GM23338 (cell line): ENCODE measurements around the gene CLIC5.

Experiments
- CREB1 ChIP-seq: fragments of 250-450 bp; sonication (Bioruptor Pico); IDR thresholded peaks from 2 replicates; pipeline ENCODE4 v1.5.0; 2020; ENCODE audit warnings: low read depth, mild to moderate bottlenecking, moderate library complexity
- EZH2 ChIP-seq: fragments of 200-600 bp; sonication (generic); IDR thresholded peaks from one replicate; pipeline ENCODE4 v1.8.0; 2017; ENCODE audit warnings: antibody characterized with exemption, mild to moderate bottlenecking, low read depth; ENCODE audit not compliant: unreplicated experiment
- EZH2phosphoT487 ChIP-seq: fragments of 200-600 bp; sonication (generic); IDR thresholded peaks from one replicate; pipeline ENCODE4 v1.8.1; 2018; ENCODE audit warnings: antibody characterized with exemption; ENCODE audit not compliant: unreplicated experiment
- JUNB ChIP-seq: IDR thresholded peaks from one replicate; pipeline ENCODE4 v1.6.1; 2016; ENCODE audit warnings: antibody characterized with exemption; ENCODE audit not compliant: unreplicated experiment
- POLR2AphosphoS5 ChIP-seq: IDR thresholded peaks from 2 replicates; pipeline ENCODE4 v1.6.1; 2016; ENCODE audit warnings: antibody characterized with exemption, low read depth
- ZNF114 ChIP-seq: fragments of 250-450 bp; sonication (Bioruptor Pico); IDR thresholded peaks from 2 replicates; pipeline ENCODE4 v1.5.0; 2020; ENCODE audit warnings: mild to moderate bottlenecking, moderate library complexity
- ZNF331 ChIP-seq: fragments of 250-450 bp; sonication (Bioruptor Pico); IDR thresholded peaks from 2 replicates; pipeline ENCODE4 v1.5.0; 2020; ENCODE audit warnings: low read depth, mild to moderate bottlenecking, moderate library complexity
- TF ChIP-seq, protein P1 (sequence below): IDR thresholded peaks from one replicate; pipeline ENCODE4 v1.6.1; 2018; ENCODE audit warnings: antibody characterized with exemption; ENCODE audit not compliant: unreplicated experiment
- TF ChIP-seq, protein P2 (sequence below), 2 experiments: fragments of 200-600 bp in 1 of 2; sonication (generic) in 1 of 2; conservative IDR thresholded peaks; 2 replicates each; pipeline versions ENCODE4 v1.5.1 to v1.6.1; 2016 to 2017; ENCODE audit warnings: antibody characterized with exemption in 2 of 2, low read depth in 2 of 2, mild to moderate bottlenecking in 2 of 2, moderate library complexity in 1 of 2
- TF ChIP-seq, protein P3 (sequence below): IDR thresholded peaks from 2 replicates; pipeline ENCODE4 v1.6.1; 2016; ENCODE audit warnings: antibody characterized with exemption

DNA sequence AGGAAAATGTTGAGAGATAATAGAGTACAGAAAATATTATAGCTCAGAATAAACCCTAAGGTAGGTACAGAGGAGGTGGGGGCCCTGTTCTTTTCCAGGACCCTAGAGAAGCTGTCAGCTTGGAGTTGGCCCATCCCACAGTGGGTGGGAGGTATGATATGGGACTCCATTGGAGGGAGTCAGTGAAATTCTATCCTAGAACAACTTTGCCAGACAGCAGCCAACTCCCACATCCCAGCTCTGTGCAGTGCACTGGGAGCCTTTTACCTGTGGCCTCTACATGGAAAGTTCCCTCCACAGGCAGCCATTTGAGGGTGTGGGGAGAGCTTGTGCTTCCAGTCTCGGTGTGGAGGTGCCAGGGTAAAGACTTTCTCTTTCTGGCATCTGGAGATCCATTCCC is 36.8 kb upstream of the CLIC5 start:
- TF ChIP-seq, protein P1, sequence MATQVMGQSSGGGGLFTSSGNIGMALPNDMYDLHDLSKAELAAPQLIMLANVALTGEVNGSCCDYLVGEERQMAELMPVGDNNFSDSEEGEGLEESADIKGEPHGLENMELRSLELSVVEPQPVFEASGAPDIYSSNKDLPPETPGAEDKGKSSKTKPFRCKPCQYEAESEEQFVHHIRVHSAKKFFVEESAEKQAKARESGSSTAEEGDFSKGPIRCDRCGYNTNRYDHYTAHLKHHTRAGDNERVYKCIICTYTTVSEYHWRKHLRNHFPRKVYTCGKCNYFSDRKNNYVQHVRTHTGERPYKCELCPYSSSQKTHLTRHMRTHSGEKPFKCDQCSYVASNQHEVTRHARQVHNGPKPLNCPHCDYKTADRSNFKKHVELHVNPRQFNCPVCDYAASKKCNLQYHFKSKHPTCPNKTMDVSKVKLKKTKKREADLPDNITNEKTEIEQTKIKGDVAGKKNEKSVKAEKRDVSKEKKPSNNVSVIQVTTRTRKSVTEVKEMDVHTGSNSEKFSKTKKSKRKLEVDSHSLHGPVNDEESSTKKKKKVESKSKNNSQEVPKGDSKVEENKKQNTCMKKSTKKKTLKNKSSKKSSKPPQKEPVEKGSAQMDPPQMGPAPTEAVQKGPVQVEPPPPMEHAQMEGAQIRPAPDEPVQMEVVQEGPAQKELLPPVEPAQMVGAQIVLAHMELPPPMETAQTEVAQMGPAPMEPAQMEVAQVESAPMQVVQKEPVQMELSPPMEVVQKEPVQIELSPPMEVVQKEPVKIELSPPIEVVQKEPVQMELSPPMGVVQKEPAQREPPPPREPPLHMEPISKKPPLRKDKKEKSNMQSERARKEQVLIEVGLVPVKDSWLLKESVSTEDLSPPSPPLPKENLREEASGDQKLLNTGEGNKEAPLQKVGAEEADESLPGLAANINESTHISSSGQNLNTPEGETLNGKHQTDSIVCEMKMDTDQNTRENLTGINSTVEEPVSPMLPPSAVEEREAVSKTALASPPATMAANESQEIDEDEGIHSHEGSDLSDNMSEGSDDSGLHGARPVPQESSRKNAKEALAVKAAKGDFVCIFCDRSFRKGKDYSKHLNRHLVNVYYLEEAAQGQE = no peak
- TF ChIP-seq, protein P2, sequence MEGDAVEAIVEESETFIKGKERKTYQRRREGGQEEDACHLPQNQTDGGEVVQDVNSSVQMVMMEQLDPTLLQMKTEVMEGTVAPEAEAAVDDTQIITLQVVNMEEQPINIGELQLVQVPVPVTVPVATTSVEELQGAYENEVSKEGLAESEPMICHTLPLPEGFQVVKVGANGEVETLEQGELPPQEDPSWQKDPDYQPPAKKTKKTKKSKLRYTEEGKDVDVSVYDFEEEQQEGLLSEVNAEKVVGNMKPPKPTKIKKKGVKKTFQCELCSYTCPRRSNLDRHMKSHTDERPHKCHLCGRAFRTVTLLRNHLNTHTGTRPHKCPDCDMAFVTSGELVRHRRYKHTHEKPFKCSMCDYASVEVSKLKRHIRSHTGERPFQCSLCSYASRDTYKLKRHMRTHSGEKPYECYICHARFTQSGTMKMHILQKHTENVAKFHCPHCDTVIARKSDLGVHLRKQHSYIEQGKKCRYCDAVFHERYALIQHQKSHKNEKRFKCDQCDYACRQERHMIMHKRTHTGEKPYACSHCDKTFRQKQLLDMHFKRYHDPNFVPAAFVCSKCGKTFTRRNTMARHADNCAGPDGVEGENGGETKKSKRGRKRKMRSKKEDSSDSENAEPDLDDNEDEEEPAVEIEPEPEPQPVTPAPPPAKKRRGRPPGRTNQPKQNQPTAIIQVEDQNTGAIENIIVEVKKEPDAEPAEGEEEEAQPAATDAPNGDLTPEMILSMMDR (conservative IDR thresholded peaks at IDR 0.05; ENCODE audit: low read depth in 2 of 2) = no peak
- TF ChIP-seq EZH2 (no peak), CREB1 (CRISPR knock-in tag) (no peak), POLR2AphosphoS5 (no peak), EZH2phosphoT487 (no peak), ZNF114 (CRISPR knock-in tag) (no peak), JUNB (no peak), ZNF331 (no peak)
- TF ChIP-seq, protein P3, sequence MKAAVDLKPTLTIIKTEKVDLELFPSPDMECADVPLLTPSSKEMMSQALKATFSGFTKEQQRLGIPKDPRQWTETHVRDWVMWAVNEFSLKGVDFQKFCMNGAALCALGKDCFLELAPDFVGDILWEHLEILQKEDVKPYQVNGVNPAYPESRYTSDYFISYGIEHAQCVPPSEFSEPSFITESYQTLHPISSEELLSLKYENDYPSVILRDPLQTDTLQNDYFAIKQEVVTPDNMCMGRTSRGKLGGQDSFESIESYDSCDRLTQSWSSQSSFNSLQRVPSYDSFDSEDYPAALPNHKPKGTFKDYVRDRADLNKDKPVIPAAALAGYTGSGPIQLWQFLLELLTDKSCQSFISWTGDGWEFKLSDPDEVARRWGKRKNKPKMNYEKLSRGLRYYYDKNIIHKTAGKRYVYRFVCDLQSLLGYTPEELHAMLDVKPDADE = no peak
